NCI-H82 treated with DMSO at 0.1 percent for 48 hours (cell line): ENCODE results near the gene DUSP15.

ENCODE experiments used
- DNase-seq: peaks from one replicate; lab custom pipeline; 2025; ENCODE audit not compliant: unreplicated experiment; lab: John Stamatoyannopoulos, UW

Gene DUSP15

DNA sequence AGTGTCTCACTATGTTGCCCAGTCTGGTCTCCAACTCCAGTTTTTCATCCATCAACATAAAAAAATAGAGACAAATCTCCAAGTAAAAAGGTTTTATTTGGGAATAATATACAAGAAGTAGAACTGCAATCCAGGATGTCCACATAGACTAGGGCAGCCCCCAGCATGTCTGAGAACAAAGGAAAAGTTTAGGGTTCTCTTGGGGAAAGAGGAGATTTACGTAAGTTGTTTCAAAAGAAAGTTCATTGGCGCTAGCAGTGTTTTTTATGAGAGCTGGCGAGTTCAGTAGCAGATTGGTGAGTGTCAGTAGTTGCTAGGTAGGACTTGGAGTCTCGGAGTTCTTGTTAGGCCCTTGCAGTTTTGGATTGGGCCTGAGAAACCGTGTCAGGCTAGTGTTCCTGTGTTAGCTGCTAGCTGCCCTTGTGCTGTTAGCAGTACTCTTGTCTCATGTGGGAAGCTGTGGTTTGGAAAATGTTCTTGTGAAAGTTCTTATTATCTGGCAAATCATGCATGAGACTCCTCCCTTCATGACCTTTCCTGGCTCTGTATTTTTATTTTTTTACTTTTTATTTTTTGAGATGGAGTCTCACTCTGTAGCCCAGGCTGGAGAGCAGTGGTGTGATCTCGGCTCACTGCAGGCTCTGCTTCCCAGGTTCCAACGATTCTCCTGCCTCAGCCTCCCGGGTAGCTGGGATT is 24.8 kb upstream of the DUSP15 start:
- no peak for DNase-seq

GRCh38 chr20:31890646-31891045 is 20.3 kb upstream of the DUSP15 start:
- no peak for DNase-seq

GRCh38 chr20:31883829-31884228 is 13.5 kb upstream of the DUSP15 start:
- no peak for DNase-seq

DNA sequence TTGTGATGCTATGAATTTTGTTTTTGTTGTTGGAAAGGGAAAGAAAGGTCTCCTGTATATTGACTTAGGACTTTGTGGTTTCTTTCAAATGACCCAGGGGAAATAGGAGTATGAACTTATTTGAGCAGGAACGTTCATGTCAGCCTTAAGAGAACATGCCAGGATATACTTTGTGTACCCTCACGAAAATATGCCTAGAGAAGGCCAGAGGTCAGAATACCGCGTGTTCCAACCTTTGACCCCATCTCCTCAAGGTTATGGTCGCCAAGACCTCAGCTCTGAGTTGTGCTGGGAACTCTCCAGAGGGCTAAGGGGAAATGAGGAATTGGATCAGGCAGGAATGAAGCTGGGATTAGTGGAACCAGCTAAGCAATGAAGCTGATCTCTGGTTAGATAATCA is 11.6 kb upstream of the DUSP15 start:
- no peak for DNase-seq

DNA sequence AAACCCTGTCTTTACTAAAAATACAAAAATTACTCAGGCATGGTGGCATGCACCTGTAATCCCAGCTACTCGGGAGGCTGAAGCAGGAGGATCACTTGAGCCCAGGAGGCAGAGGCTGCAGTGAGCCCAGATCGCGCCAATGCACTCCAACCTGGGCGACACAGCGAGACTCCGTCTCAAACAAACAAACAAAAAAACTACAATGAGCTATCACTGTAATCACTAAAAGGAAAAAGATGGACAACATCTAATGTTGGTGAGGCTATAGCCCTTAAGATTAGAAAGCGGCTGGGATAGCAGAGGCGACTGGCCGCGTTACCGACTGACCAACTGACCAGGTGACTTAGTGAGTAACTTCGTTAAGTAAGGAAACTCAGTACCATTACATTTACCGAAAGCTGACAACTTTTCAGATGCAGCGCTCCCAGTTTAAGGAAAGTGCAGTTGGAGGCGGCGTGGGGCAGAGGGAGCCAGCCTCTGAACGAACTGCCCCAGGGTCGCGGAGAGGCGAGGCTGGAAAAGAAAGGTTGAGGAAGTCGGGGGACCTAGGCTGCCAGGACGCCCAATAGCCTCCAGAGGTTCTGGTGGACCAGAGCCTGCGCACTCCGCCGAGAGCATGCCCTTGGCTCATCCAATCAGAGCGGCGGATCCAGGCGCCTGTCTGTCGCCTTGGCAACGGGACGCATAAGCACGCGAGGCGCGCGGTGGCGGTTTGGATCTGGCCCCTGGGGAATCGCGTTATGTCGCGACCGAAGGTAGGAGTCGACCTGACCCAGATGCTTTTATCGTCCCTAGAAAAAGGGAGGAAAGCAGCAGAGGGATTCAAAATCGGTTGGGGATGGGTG is 9.0 kb upstream of the DUSP15 start:
- DNase-seq, result peak; percentile 86

GRCh38 chr20:31877684-31878083 is 7.4 kb upstream of the DUSP15 start:
- DNase-seq, result no peak

DNA sequence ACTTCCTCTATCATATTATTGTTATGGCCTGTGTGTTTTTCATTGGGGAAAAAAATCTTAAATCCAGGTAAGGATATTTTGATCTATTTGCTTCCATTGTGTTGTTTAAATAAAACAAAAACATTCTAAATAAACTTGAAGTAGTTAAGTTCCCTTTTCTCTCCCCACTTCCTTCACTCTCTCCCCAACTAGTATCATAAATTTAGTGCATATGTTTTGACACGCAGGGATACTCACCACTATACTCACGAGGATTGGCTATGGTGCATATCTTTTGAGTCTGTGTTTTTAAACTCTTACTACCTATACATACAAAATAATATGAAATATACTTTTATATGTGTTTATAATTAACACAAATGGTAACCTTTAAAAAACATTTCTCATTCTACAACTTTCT is 5.3 kb upstream of the DUSP15 start:
- no peak for DNase-seq

DNA sequence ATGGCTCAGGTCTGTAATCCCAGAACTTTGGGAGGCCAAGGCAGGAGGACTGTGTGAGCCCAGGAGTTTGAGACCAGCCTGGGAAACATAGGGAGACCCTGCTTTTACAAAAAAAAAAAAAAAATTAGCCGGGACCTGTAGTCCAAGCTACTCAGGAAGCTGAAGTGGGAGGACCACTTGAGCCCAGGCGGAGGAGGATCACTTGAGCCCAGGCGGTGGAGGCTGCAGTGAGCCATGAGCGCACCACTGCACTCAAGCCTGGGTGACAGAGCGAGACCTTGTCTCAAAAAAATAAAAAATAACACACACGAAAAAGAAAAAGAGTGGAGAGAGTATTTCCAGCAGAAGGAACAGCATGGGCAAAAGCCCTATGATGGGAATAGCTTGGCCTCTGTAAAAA is 2.1 kb upstream of the DUSP15 start:
- DNase-seq, result no peak

GRCh38 chr20:31871618-31871954 is 1.3 kb upstream of the DUSP15 start:
- no peak for DNase-seq

DNA sequence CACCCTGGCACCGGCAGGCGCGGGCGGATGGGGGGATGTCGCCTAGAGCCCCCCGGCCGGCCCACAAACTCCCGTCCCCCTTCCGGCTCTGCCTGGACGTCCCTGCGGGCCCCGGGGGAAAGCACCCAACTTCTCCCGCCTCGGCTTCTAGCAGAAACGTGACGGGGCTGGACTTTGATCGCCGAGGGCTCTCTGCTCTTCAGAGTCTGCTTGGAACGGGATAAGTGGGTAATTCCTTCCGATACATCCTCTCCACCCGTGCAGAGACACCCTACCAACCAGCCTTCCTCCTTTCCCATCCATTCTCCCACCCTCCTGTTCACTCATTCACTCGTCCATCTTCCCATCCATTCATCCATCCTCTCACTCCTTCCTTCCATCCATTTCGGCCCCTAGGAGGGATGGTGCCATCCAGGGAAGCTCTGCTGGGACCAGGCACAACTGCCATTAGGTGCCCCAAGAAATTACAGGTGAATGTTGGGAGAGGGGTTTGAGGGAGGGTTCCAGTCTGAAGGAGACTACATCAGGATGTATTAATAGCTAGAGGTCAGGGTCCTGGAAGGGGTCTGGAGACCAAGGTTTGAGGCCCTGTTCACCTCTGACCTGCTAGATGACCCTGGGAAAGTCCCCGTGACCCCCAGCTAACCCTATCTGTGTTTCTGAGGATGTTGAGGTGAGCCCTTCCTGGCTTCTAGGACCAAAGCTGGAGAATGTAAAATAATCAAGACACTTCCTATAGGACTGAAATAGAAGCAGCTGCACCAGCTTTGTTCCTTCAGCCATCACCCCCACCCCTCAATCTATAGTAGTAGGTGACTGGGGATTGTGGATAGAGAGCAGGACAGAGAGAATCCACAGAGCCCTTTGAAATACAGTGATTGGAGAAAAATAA is 645 bp upstream of the DUSP15 start:
- no peak for DNase-seq

- no peak for DNase-seq
Measured at GRCh38 chr20:31869673-31869941, 720 bp downstream of the DUSP15 start.

GRCh38 chr20:31868853-31869672 is 1.3 kb downstream of the DUSP15 start:
- no peak for DNase-seq

- DNase-seq, result no peak
Measured at GRCh38 chr20:31866221-31866620, 4.1 kb downstream of the DUSP15 start.

DNA sequence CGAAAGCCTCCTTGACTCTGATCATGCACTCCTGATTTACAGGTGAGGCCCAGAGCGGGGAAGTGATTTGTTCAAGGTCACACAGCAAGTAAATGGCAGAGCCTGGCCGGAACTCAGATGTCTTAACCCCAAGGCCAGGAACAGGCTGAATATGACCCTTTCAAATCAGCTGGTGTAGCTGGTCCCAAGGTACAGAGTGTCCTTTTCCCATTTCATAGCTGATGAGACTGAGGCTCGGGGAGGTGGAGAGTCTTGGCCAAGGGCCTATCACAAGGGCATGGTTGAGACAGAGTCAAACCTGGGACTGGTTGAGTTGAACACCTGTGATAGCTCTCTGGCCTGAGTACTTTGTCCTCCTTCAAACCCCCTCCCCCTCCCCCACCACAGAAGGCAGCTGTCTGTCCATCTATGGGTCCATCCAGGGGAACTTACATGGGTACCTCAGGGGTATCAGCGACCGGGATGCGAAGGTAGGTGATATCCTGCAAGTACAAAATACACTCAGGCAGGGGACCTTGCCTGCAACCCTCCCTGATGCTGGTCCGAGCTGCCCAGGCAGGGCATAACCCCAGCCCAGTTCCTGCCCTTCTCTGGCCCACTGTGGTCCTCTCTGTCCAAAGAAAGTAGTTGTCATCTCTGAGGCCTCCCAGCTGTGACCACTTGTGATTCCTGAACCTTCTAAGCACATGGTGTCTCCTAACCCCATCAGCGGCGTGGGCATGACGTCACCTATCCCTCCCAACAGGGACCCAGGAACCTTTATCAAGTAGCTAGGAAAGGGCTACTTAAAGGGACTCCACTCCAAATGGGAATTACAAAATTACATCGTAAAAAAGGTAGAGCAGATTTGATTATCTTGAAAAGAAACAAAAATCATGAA is 5.6 kb downstream of the DUSP15 start:
- DNase-seq, result no peak

DNA sequence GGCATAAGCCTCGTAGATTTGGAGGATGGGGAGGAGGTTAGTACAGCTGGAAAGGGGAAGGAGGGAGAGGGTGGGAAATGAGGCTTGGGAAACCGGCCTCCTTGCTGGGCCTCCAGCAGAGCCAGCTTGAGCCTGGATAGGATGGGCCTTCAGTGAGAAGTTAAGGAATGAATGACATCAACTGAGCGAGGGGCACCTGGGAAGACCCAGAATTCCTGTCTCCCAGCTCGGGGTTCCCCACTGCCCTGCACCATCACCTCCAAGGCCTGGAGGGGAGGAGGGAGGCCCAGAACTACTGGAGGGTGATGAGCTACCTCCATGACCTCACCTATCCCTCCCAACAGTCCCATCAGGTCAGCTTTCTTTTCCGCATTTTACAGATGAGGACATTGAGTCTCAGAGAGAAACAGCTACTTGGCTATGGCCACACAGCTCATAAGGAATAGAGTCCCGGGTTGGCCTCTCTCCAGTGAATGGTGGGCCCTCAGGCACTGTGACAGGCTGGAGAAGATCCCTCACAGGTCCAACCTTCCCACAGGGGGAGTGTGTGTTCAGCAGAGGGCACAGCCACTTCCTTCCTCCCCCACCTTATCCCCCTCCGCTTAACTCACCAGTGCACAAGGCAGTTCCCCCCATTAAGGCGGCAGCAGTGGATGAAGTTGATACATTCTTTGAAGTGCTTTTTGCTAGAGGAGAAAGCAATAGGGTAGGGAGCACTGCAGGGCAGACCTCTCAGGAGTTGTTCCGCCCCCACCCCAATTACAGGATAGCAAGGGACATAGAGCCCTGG is 6.8 kb downstream of the DUSP15 start:
- DNase-seq, result no peak

DNA sequence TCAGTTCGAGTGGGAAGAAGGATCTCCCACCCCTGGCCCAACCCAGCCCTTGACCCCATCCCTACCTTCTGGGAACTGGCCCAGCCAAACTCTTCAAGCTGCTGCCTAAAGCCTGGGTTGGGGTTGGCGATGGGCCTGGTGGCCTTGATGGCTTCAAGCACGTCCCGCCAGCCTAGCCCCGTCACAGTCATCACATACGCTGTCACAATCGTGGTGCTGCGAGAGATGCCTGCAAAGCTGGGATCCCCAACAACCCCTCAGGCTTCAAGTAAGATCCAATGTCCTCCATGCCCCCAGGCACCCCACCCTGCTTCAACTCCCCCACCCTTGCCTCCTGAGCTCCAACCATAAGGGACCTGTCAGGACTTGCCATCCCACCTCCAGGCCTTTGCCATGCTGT is 7.8 kb downstream of the DUSP15 start:
- no peak for DNase-seq

DNA sequence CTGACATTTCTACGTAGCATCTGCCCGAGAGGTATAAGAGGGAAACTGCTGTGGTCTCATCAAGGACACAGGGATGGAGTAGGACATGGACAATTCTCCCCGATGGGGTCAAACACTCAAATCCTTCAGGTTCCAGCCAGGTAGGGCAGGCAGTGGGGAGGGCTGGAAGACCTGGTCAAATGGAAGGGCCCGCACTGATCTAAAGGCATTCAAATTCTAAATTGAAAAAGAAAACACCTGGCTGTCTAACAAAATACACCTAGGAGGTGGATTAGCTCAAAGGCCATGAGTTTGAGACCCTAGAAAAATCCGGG is 8.2 kb downstream of the DUSP15 start:
- DNase-seq, result no peak

- DNase-seq, result peak; percentile 69
Measured at GRCh38 chr20:31861385-31862156, 8.8 kb downstream of the DUSP15 start.

DNA sequence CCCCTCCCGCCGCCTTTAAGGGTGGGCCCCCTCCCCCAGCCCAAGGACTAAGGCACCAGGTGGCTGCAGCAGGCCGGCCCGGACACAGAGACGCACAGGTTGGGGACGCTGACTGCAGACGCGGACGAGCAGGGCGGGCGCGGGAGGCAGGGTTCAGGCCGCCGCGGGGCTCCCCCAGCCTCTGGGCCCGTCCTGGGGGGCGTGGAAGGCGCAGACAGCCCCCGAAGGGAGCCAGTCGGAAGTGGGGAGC is 9.3 kb downstream of the DUSP15 start:
- DNase-seq, result peak; percentile 70
